BJ (cell line): ENCODE data around the gene CALML3. TPM values are rescaled to one million over a fixed set of nuclear protein-coding genes. Genes with fewer than 3 reads are reported as not detected.

Source experiments
- CTCF ChIA-PET: fragments of 350-600 bp; formaldehyde crosslinking; extraction: SDS; loops from one replicate; lab custom pipeline; 2021; ENCODE audit warnings: antibody characterized with exemption, inconsistent platforms; lab: Yijun Ruan, JAX
- POLR2A ChIA-PET: fragments of 300-600 bp; sonication (Branson Sonifier 250); formaldehyde crosslinking; extraction: SDS; loops from one replicate; lab custom pipeline; 2021; ENCODE audit warnings: antibody characterized with exemption; lab: Charles Lee
- DNase-seq: peaks from one replicate; pipeline ENCODE4 v3.0.0-alpha.2; 2011; ENCODE audit warnings: low read depth
- H3K27me3 ChIP-seq: 2 replicates; pipeline ENCODE4 v1.6.0; 2011; ENCODE audit warnings: low read length; ENCODE audit not compliant: control insufficient read depth, insufficient read depth
- H3K36me3 ChIP-seq: 2 replicates; pipeline ENCODE4 v1.5.1; 2011; ENCODE audit warnings: low read length; ENCODE audit not compliant: control insufficient read depth, insufficient read depth
- H3K4me3 ChIP-seq: 2 replicates; pipeline ENCODE4 v1.5.1; 2011; ENCODE audit warnings: low read depth, mild to moderate bottlenecking, control low read depth, low read length
- polyA plus RNA-seq: library from polyadenylated mRNA; depleted of rRNA; stranded (reverse); fragments of >200 nt; gene quantifications from 2 replicates; pipeline ENCODE4 v1.2.3, GENCODE V29; 2011
- TF ChIP-seq, protein P1 (sequence below): IDR thresholded peaks from 2 replicates; pipeline ENCODE4 v1.5.1; 2011; ENCODE audit warnings: low read depth, mild to moderate bottlenecking, control low read depth, inconsistent platforms, low read length, moderate library complexity; ENCODE audit not compliant: insufficient read depth

The CALML3 gene
- polyA plus RNA-seq, 1 experiment: not detected

DNA sequence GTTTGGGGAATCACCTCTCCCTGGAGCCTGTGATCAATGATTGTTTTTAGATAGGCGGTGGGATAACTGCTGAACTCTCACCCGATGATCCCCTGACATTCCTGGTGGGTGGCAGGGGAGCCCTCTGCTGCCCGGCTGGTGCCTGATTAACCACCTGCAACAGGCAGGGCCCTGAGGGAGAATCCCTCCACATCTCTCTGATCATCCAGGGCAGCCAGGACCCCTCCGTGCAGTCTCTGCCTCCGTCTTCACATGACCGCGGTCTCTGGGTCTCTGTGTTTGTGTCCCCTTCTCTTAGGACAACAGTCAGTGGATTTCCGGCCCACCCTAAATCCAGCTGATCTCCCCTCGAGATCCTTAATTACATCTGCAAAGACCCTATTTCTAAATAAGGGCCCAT lies 42.7 kb upstream of the CALML3 start:
- Histone ChIP-seq H3K36me3 (no peaks in the 10 kb centered on the region), H3K27me3 (no peaks in the 10 kb centered on the region; the same call in 1 of the 2 replicates), H3K4me3 (no peak overlapping the region)
- TF ChIP-seq, protein P1, sequence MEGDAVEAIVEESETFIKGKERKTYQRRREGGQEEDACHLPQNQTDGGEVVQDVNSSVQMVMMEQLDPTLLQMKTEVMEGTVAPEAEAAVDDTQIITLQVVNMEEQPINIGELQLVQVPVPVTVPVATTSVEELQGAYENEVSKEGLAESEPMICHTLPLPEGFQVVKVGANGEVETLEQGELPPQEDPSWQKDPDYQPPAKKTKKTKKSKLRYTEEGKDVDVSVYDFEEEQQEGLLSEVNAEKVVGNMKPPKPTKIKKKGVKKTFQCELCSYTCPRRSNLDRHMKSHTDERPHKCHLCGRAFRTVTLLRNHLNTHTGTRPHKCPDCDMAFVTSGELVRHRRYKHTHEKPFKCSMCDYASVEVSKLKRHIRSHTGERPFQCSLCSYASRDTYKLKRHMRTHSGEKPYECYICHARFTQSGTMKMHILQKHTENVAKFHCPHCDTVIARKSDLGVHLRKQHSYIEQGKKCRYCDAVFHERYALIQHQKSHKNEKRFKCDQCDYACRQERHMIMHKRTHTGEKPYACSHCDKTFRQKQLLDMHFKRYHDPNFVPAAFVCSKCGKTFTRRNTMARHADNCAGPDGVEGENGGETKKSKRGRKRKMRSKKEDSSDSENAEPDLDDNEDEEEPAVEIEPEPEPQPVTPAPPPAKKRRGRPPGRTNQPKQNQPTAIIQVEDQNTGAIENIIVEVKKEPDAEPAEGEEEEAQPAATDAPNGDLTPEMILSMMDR: no peak
- POLR2A ChIA-PET: no interaction called here
- CTCF ChIA-PET: no interaction called here
- DNase-seq: no peak

DNA sequence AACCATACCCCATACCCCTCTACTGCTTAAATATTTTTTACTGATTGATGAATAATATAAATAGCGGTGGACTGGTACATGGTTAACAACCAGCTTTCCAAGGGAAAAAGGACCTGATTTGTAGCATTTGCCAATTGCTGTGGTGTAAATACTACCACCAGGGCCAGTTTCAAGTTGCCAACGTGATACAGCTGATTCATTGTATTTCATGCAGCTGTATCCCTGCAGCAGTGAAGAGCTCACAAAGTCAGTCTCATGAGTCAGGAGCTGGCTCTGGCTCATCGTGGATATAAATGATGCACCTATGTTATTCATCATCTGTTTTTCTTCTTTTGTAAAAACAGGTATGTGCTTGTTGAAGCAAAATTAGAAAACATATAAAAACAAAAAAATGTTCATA lies 40.6 kb upstream of the CALML3 start:
- Histone ChIP-seq H3K27me3 (no peaks in the 10 kb centered on the region; the same call in 1 of the 2 replicates), H3K4me3 (no peak overlapping the region), H3K36me3 (no peaks in the 10 kb centered on the region)
- ChIA-PET POLR2A (no interaction called here), CTCF (interaction anchor here (1.1 kb wide), 1 partner anchor 19 kb away, joined by 4 read pairs; no protein-coding TSS in a partner anchor)
- DNase-seq: no peak
- TF ChIP-seq, protein P1: no peak

DNA sequence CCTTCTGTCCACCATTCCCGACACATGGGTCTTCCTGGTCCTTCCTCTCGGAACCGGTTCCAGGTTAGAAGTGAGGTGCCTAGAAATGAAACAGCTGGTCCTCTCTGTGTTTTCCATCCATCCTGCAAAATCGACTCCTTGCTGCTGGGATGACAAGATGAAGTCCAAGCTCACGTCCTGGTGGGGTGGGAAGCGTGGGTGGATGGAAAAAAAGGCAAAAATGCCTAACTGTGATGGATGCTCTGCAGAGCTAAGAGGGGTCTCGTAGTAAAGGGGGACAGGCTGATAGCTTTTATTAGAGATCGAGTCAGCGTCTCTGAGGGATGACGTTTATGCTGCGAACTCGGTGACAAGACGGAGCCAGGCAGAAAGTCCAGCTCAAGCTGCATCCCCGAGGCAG lies 39.5 kb upstream of the CALML3 start:
- TF ChIP-seq, protein P1: no peak
- Histone ChIP-seq H3K27me3 (no peaks in the 10 kb centered on the region; the same call in 1 of the 2 replicates), H3K4me3 (no peak overlapping the region), H3K36me3 (no peaks in the 10 kb centered on the region)
- DNase-seq: no peak
- ChIA-PET CTCF (interaction anchor here (0.5 to 1.4 kb wide), 3 partner anchors 40 to 1676 kb away, joined by 3 read pairs; no protein-coding TSS in a partner anchor), POLR2A (no interaction called here)

DNA sequence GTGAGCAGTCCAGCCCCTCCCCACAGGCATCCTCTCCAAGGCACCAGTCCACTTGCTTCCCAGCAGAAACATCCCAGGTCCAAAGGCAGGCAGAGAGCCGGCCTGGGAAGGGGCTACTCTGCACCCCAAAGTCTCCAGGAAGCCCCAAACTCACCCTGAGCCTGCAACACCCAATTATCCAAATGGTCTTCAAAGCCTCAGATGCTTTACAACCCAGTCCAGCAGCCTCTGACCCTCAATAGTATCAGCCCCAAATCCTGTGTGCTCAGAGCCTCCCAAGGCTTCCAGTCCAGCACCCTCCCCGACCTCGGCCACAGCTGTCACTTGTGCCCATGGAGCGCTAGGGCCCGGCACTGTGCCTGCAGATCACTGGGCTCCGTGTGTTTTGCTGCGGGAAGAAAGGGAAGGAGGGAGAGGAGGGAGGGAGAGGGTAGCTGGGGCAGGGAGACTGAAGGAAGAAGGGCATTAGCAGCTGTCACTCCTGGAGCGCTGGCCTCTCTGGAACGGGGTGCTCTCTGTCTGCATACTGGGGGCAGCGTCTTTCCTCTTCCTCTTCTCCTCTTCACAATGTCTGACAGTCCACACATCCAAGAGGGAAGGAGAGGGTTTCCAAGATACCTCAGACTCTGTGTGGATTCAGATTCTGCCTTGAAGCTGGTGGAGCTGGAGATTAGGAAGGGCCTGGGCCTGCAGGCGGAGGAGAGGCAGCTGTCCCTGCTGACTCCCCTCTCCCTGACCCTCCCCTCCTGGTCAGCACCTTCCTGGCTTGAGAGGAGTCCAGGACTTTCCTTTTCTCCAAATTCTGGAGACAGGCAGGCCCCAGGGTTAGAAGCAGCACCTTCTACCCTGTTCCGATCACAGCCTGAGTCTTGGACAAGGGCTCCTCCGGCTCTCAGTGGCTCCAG lies 38.6 kb upstream of the CALML3 start:
- H3K36me3 ChIP-seq: no peaks in the 10 kb centered on the region
- TF ChIP-seq, protein P1: no peak
- no peaks in the 10 kb centered on the region; the same call in 1 of the 2 replicates for H3K27me3 ChIP-seq
- ChIA-PET CTCF (interaction anchor here (1.4 kb wide), 1 partner anchor 137 kb away, joined by 3 read pairs; no protein-coding TSS in a partner anchor), POLR2A (no interaction called here)
- no peak overlapping the region for H3K4me3 ChIP-seq
- no peak for DNase-seq

DNA sequence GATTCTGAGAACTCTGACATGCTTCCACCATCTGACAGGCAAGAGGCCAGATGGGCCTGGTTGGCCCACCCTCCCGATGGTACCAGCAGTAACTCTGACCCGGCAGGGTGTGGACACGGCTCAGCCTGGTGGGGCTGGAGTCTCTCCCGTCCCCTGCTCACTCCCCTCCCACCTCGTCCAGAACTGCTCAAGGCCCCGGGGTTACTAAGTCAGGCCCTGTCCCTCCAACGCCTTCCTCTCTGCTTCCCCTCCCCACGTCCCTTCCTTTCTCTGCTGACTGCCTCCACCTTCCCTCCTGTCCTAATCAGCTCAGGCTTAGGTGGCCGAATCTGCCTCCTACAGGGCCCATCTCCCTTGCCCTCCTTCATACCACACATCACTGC lies 37.9 kb upstream of the CALML3 start:
- no peak for DNase-seq
- CTCF ChIA-PET: no interaction called here
- POLR2A ChIA-PET: no interaction called here
- H3K36me3 ChIP-seq: no peaks in the 10 kb centered on the region
- H3K4me3 ChIP-seq: no peak overlapping the region
- H3K27me3 ChIP-seq: no peaks in the 10 kb centered on the region; the same call in 1 of the 2 replicates
- TF ChIP-seq, protein P1: no peak
